Measurements from ENCODE around the gene CRACR2B.
A peak's percentile ranks its signal among the peaks of the same experiment; 100 is the strongest.

CRACR2B gene

DNA sequence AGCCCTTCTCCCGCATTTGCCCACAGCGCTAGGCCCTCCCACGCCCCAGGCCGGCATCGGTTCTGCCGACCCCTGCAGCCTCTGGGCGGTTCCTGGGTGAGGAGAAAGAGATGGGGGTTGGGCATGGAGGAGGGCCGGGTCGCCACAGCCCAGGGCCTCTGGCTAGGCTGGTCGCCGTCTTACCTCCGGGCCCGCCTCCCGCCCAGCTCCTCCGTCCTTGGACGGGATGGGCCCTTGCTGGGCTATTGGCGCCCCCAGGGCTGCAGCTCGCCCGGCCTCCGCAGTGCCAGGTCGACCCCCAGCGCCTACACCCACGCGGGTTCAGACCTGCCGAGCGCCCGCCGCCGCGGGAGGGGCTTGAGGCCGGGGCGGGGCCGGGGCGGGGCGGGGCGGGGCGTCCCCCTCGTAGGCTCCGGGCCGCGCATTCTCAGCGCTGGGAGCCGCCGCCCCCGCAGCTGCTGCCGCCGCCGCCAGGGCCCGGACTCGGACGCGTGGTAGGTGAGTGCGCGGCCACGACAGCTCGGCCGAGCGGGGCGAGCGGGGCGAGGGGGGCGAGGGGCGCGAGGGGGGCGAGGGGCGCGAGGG, 4.9 kb downstream of the CRACR2B start, which contains the start of gene CD151 (continued):
- TF ChIP-seq ZNF280D (tag by site-specific recombination; IDR thresholded peaks at IDR 0.05) (no peak), SP7 (tag by site-specific recombination; IDR thresholded peaks at IDR 0.05) (0 out of 2 replicates have a peak, but pooled peaks have one; percentile 23), ZNF513 (tag by site-specific recombination; IDR thresholded peaks at IDR 0.05) (no peak), ZNF311 (tag by site-specific recombination; IDR thresholded peaks at IDR 0.05; ENCODE audit: borderline replicate concordance) (no peak), ZNF664 (tag by site-specific recombination; IDR thresholded peaks at IDR 0.05) (no peak), ZNF335 (tag by site-specific recombination; conservative IDR thresholded peaks at IDR 0.05) (peak; percentile 59; the same call in 1 of the 2 replicates), ZNF629 (tag by site-specific recombination; IDR thresholded peaks at IDR 0.05) (no peak), IKZF3 (tag by site-specific recombination; IDR thresholded peaks at IDR 0.05) (no peak), ZNF501 (tag by site-specific recombination; IDR thresholded peaks at IDR 0.05) (no peak; the same call in 1 of the 2 replicates), YY1 (tag by site-specific recombination; IDR thresholded peaks at IDR 0.05) (no peak), ZBTB48 (tag by site-specific recombination; IDR thresholded peaks at IDR 0.05) (no peak), ZNF585B (tag by site-specific recombination; IDR thresholded peaks at IDR 0.05) (no peak), ZNF707 (tag by site-specific recombination; IDR thresholded peaks at IDR 0.05) (no peak), ZBTB1 (tag by site-specific recombination; IDR thresholded peaks at IDR 0.05) (no peak), ZBTB20 (tag by site-specific recombination; IDR thresholded peaks at IDR 0.05) (peak; percentile 40; the same call in 1 of the 2 replicates), ZNF37A (tag by site-specific recombination; IDR thresholded peaks at IDR 0.05) (no peak), ZIC2 (tag by site-specific recombination; IDR thresholded peaks at IDR 0.05) (peak; percentile 58)
- TF ChIP-seq, protein P1, sequence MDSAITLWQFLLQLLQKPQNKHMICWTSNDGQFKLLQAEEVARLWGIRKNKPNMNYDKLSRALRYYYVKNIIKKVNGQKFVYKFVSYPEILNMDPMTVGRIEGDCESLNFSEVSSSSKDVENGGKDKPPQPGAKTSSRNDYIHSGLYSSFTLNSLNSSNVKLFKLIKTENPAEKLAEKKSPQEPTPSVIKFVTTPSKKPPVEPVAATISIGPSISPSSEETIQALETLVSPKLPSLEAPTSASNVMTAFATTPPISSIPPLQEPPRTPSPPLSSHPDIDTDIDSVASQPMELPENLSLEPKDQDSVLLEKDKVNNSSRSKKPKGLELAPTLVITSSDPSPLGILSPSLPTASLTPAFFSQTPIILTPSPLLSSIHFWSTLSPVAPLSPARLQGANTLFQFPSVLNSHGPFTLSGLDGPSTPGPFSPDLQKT (IDR thresholded peaks at IDR 0.05; ENCODE audit: borderline replicate concordance, low read depth, low read length), result no peak
- TF ChIP-seq, protein P2, sequence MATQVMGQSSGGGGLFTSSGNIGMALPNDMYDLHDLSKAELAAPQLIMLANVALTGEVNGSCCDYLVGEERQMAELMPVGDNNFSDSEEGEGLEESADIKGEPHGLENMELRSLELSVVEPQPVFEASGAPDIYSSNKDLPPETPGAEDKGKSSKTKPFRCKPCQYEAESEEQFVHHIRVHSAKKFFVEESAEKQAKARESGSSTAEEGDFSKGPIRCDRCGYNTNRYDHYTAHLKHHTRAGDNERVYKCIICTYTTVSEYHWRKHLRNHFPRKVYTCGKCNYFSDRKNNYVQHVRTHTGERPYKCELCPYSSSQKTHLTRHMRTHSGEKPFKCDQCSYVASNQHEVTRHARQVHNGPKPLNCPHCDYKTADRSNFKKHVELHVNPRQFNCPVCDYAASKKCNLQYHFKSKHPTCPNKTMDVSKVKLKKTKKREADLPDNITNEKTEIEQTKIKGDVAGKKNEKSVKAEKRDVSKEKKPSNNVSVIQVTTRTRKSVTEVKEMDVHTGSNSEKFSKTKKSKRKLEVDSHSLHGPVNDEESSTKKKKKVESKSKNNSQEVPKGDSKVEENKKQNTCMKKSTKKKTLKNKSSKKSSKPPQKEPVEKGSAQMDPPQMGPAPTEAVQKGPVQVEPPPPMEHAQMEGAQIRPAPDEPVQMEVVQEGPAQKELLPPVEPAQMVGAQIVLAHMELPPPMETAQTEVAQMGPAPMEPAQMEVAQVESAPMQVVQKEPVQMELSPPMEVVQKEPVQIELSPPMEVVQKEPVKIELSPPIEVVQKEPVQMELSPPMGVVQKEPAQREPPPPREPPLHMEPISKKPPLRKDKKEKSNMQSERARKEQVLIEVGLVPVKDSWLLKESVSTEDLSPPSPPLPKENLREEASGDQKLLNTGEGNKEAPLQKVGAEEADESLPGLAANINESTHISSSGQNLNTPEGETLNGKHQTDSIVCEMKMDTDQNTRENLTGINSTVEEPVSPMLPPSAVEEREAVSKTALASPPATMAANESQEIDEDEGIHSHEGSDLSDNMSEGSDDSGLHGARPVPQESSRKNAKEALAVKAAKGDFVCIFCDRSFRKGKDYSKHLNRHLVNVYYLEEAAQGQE (tag by site-specific recombination; IDR thresholded peaks at IDR 0.05), result no peak
- TF ChIP-seq, protein P3, sequence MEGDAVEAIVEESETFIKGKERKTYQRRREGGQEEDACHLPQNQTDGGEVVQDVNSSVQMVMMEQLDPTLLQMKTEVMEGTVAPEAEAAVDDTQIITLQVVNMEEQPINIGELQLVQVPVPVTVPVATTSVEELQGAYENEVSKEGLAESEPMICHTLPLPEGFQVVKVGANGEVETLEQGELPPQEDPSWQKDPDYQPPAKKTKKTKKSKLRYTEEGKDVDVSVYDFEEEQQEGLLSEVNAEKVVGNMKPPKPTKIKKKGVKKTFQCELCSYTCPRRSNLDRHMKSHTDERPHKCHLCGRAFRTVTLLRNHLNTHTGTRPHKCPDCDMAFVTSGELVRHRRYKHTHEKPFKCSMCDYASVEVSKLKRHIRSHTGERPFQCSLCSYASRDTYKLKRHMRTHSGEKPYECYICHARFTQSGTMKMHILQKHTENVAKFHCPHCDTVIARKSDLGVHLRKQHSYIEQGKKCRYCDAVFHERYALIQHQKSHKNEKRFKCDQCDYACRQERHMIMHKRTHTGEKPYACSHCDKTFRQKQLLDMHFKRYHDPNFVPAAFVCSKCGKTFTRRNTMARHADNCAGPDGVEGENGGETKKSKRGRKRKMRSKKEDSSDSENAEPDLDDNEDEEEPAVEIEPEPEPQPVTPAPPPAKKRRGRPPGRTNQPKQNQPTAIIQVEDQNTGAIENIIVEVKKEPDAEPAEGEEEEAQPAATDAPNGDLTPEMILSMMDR (tag by site-specific recombination; IDR thresholded peaks at IDR 0.05), result peak; percentile 27; the same call in 1 of the 2 replicates
- TF ChIP-seq, protein P4, sequence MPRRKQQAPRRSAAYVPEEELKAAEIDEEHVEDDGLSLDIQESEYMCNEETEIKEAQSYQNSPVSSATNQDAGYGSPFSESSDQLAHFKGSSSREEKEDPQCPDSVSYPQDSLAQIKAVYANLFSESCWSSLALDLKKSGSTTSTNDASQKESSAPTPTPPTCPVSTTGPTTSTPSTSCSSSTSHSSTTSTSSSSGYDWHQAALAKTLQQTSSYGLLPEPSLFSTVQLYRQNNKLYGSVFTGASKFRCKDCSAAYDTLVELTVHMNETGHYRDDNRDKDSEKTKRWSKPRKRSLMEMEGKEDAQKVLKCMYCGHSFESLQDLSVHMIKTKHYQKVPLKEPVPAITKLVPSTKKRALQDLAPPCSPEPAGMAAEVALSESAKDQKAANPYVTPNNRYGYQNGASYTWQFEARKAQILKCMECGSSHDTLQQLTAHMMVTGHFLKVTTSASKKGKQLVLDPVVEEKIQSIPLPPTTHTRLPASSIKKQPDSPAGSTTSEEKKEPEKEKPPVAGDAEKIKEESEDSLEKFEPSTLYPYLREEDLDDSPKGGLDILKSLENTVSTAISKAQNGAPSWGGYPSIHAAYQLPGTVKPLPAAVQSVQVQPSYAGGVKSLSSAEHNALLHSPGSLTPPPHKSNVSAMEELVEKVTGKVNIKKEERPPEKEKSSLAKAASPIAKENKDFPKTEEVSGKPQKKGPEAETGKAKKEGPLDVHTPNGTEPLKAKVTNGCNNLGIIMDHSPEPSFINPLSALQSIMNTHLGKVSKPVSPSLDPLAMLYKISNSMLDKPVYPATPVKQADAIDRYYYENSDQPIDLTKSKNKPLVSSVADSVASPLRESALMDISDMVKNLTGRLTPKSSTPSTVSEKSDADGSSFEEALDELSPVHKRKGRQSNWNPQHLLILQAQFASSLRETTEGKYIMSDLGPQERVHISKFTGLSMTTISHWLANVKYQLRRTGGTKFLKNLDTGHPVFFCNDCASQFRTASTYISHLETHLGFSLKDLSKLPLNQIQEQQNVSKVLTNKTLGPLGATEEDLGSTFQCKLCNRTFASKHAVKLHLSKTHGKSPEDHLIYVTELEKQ (tag by site-specific recombination; IDR thresholded peaks at IDR 0.05; ENCODE audit: borderline replicate concordance), result no peak
- TF ChIP-seq, protein P5, sequence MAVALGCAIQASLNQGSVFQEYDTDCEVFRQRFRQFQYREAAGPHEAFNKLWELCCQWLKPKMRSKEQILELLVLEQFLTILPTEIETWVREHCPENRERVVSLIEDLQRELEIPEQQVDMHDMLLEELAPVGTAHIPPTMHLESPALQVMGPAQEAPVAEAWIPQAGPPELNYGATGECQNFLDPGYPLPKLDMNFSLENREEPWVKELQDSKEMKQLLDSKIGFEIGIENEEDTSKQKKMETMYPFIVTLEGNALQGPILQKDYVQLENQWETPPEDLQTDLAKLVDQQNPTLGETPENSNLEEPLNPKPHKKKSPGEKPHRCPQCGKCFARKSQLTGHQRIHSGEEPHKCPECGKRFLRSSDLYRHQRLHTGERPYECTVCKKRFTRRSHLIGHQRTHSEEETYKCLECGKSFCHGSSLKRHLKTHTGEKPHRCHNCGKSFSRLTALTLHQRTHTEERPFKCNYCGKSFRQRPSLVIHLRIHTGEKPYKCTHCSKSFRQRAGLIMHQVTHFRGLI (tag by site-specific recombination; IDR thresholded peaks at IDR 0.05), result no peak

Data from HEK293 (cell line).